ENCODE results near the gene CROCC. TPM values are rescaled to one million over a fixed set of nuclear protein-coding genes. Genes with fewer than 3 reads are reported as not detected.
"Not testable (repeated sequence)": the region's sequence is repeated elsewhere in the genome, so short reads cannot be mapped to it uniquely, and the experiment has no call there.

The CROCC gene
- polyA plus RNA-seq (5.4 to 11.0 TPM (median 8.2 TPM) in 3 replicates), polyA minus RNA-seq (3.1 to 10.6 TPM (median 7.5 TPM) in 3 replicates)
- polyA plus RNA-seq (2011; ENCODE audit: low read depth), result 7.1 TPM
- 0.84 and 2.6 TPM in 2 replicates for polyA plus RNA-seq (2011; cell fraction: cytosol; rRNA removed)
- 32.9 and 42.0 TPM in 2 replicates for polyA plus RNA-seq (2011; cell fraction: nucleus; rRNA removed)
- 3.3 and 7.4 TPM in 2 replicates for polyA plus RNA-seq (2012; ENCODE audit: low replicate concordance)
- 7.3 TPM for polyA minus RNA-seq (2011; cell fraction: cytosol; rRNA and poly(A)+ RNA removed)
- polyA minus RNA-seq (2011; cell fraction: nucleus; rRNA and poly(A)+ RNA removed), result 13.4 and 13.8 TPM in 2 replicates

DNA sequence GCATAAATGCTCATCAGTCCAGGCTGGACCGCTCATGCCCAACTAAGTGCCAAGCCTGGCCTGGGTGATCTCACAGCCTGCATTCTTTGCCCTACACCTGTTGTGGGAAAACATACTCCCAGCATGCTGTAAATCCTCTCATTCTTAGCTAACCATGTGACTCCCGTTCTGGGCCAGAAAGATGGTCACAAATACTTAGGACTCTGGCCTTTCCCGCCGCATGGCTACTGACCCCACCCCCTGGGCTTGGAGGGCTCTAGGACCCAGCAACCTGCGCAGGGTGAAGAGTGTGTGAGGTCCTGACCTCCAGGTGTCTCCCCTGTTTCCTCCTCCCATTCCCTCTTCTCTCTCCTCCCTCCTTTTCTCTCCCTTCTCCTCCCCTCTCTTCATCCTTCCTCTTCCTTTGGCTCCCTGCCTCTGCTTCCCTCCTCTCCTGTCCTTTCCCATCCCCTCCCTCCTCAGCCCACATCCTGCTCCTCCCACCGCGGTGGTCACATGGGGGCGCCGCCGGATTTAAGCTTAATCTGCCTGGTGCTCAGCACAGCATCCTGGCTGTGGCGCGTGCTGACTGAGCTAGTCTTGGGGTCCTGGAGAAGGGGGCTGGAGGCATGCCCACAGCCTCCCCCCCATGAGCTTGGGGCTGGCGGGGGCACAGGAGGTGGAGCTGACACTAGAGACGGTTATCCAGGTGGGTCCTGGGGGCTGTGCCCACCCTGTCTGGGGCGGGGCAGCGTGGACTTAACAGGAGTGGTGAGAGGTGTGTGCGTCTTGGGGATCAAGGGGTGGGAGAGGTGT is at the start of gene CROCC:
Gene CROCC (plus strand): TSS at position 541 of the 795 bp plus-strand sequence. CDS start 88 bp downstream, at position 629.
- Histone ChIP-seq H3K9me1 (ENCODE audit: control insufficient read depth, extremely low read depth, insufficient read depth, low read length) (no peaks in the 10 kb centered on the region), H3K79me2 (ENCODE audit: control insufficient read depth, insufficient read depth, low read length) (no peaks in the 10 kb centered on the region), H3K9ac (ENCODE audit: control insufficient read depth, extremely low read depth, insufficient read depth, low read length) (no peak within 1 kb of the TSS), H3K4me2 (ENCODE audit: control insufficient read depth, extremely low read depth, insufficient read depth, low read depth, low read length) (no peak within 1 kb of the TSS), H3K27me3 (ENCODE audit: control insufficient read depth, extremely low read depth, insufficient read depth, low read length) (no peaks in the 10 kb centered on the region), H2AFZ (ENCODE audit: control insufficient read depth, low read length) (no peak within 1 kb of the TSS), H3K36me3 (ENCODE audit: control insufficient read depth in 2 of 2, extremely low read depth in 1 of 2, insufficient read depth in 2 of 2, low read length in 2 of 2) (peaks cover 4 to 5% of the 10 kb centered on the region in 2 experiments), H4K20me1 (ENCODE audit: control insufficient read depth, extremely low read depth, insufficient read depth, low read length) (peaks cover 4% of the 10 kb centered on the region), H3K4me1 (ENCODE audit: control insufficient read depth, extremely low read depth, insufficient read depth, low read length) (peaks cover 23% of the 10 kb centered on the region), H3K4me3 (ENCODE audit: control insufficient read depth in 2 of 3, extremely low read depth in 1 of 3, insufficient read depth in 2 of 3, low read depth in 1 of 3, low read length in 3 of 3) (no peak within 1 kb of the TSS), H3K27ac (ENCODE audit: control insufficient read depth, insufficient read depth, low read length) (no peak within 1 kb of the TSS), H3K9me3 (ENCODE audit: control insufficient read depth, low read depth, low read length) (no peaks in the 10 kb centered on the region)
- DNase-seq (ENCODE audit: low read depth, low spot score) (no peak), FAIRE-seq (no peak)
- TF ChIP-seq EZH2 (IDR thresholded peaks at IDR 0.05; ENCODE audit: low read length), result no peak
- TF ChIP-seq, protein P1, sequence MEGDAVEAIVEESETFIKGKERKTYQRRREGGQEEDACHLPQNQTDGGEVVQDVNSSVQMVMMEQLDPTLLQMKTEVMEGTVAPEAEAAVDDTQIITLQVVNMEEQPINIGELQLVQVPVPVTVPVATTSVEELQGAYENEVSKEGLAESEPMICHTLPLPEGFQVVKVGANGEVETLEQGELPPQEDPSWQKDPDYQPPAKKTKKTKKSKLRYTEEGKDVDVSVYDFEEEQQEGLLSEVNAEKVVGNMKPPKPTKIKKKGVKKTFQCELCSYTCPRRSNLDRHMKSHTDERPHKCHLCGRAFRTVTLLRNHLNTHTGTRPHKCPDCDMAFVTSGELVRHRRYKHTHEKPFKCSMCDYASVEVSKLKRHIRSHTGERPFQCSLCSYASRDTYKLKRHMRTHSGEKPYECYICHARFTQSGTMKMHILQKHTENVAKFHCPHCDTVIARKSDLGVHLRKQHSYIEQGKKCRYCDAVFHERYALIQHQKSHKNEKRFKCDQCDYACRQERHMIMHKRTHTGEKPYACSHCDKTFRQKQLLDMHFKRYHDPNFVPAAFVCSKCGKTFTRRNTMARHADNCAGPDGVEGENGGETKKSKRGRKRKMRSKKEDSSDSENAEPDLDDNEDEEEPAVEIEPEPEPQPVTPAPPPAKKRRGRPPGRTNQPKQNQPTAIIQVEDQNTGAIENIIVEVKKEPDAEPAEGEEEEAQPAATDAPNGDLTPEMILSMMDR (optimal IDR thresholded peaks at IDR 0.05 in 1 of 3, IDR thresholded peaks at IDR 0.05 in 1 of 3, conservative IDR thresholded peaks at IDR 0.05 in 1 of 3; ENCODE audit: extremely low read depth in 1 of 3, insufficient read depth in 2 of 3, low read length in 3 of 3), result no peak
- dilution Hi-C loops (cut with MboI; ENCODE audit: extremely low pct_ligation_motif_present, low sequenced_read_pairs), result no loop called here

GRCh38 chr1:16872152-16873075 is 49.3 kb upstream of the CROCC start:
- H3K79me2 ChIP-seq (ENCODE audit: control insufficient read depth, insufficient read depth, low read length); dilution Hi-C loops (cut with MboI; ENCODE audit: extremely low pct_ligation_motif_present, low sequenced_read_pairs); H3K9ac ChIP-seq (ENCODE audit: control insufficient read depth, extremely low read depth, insufficient read depth, low read length); H3K9me1 ChIP-seq (ENCODE audit: control insufficient read depth, extremely low read depth, insufficient read depth, low read length); H3K36me3 ChIP-seq (ENCODE audit: control insufficient read depth in 2 of 2, extremely low read depth in 1 of 2, insufficient read depth in 2 of 2, low read length in 2 of 2); H3K27me3 ChIP-seq (ENCODE audit: control insufficient read depth, extremely low read depth, insufficient read depth, low read length); H3K9me3 ChIP-seq (ENCODE audit: control insufficient read depth, low read depth, low read length); H3K4me1 ChIP-seq (ENCODE audit: control insufficient read depth, extremely low read depth, insufficient read depth, low read length); H3K27ac ChIP-seq (ENCODE audit: control insufficient read depth, insufficient read depth, low read length); H4K20me1 ChIP-seq (ENCODE audit: control insufficient read depth, extremely low read depth, insufficient read depth, low read length); H2AFZ ChIP-seq (ENCODE audit: control insufficient read depth, low read length): not testable (repeated sequence)
- Histone ChIP-seq H3K4me2 (ENCODE audit: control insufficient read depth, extremely low read depth, insufficient read depth, low read depth, low read length) (peak overlapping the region; percentile 65), H3K4me3 (ENCODE audit: control insufficient read depth in 2 of 3, extremely low read depth in 1 of 3, insufficient read depth in 2 of 3, low read depth in 1 of 3, low read length in 3 of 3) (peak overlapping the region in 2 of 3 experiments; percentile 31 to 32)
- FAIRE-seq (peak; percentile 62), DNase-seq (ENCODE audit: low read depth, low spot score) (peak; percentile 100)

GRCh38 chr1:16873076-16873879 is 48.5 kb upstream of the CROCC start:
- DNase-seq (ENCODE audit: low read depth, low spot score); H3K27me3 ChIP-seq (ENCODE audit: control insufficient read depth, extremely low read depth, insufficient read depth, low read length); H3K4me1 ChIP-seq (ENCODE audit: control insufficient read depth, extremely low read depth, insufficient read depth, low read length); H3K27ac ChIP-seq (ENCODE audit: control insufficient read depth, insufficient read depth, low read length); H3K9ac ChIP-seq (ENCODE audit: control insufficient read depth, extremely low read depth, insufficient read depth, low read length); H3K9me3 ChIP-seq (ENCODE audit: control insufficient read depth, low read depth, low read length); H3K9me1 ChIP-seq (ENCODE audit: control insufficient read depth, extremely low read depth, insufficient read depth, low read length); dilution Hi-C loops (cut with MboI; ENCODE audit: extremely low pct_ligation_motif_present, low sequenced_read_pairs); FAIRE-seq; H3K79me2 ChIP-seq (ENCODE audit: control insufficient read depth, insufficient read depth, low read length); H3K36me3 ChIP-seq (ENCODE audit: control insufficient read depth in 2 of 2, extremely low read depth in 1 of 2, insufficient read depth in 2 of 2, low read length in 2 of 2); H4K20me1 ChIP-seq (ENCODE audit: control insufficient read depth, extremely low read depth, insufficient read depth, low read length): not testable (repeated sequence)
- Histone ChIP-seq H3K4me2 (ENCODE audit: control insufficient read depth, extremely low read depth, insufficient read depth, low read depth, low read length) (peak overlapping the region; percentile 65), H2AFZ (ENCODE audit: control insufficient read depth, low read length) (peak overlapping the region; percentile 43), H3K4me3 (ENCODE audit: control insufficient read depth in 2 of 3, extremely low read depth in 1 of 3, insufficient read depth in 2 of 3, low read depth in 1 of 3, low read length in 3 of 3) (peak overlapping the region in 2 of 3 experiments; percentile 27 to 28)
